Breast epithelium (tissue), 4 donors: ENCODE measurements around the gene SNAI3. TPM values are rescaled to one million over a fixed set of nuclear protein-coding genes. Genes with fewer than 3 reads are reported as not detected.

Experiments
- DNase-seq, 2 donors: peaks; one replicate each; pipeline ENCODE4 v3.0.0-alpha.2; 2019; ENCODE audit warnings: low spot score in 2 of 2
- H3K27ac ChIP-seq, 2 donors: fragments of 200-600 bp; sonication (generic) in 1 of 2; one replicate each; pipeline ENCODE4 v1.5.1; 2016 to 2019; ENCODE audit warnings: mild to moderate bottlenecking in 1 of 2
- H3K27me3 ChIP-seq, 2 donors: fragments of 200-600 bp; sonication (generic) in 1 of 2; one replicate each; pipeline versions ENCODE4 v1.5.1 to v1.6.0; 2017 to 2019; ENCODE audit warnings: control low read depth in 1 of 2, mild to moderate bottlenecking in 1 of 2
- H3K36me3 ChIP-seq: fragments of 200-600 bp; one replicate; pipeline ENCODE4 v1.5.1; 2019
- H3K4me1 ChIP-seq, 2 donors: fragments of 200-600 bp; sonication (generic); one replicate each; pipeline ENCODE4 v1.5.1; 2016 to 2019; ENCODE audit warnings: control low read depth in 1 of 2
- H3K4me3 ChIP-seq, 3 donors: fragments of 200-600 bp; sonication (generic); 1 replicate in 2 of 3; 2 replicates in 1 of 3; pipeline ENCODE4 v1.5.1; 2016 to 2019; ENCODE audit warnings: mild to moderate bottlenecking in 3 of 3, moderate library complexity in 2 of 3
- H3K9me3 ChIP-seq, 2 donors: fragments of 200-600 bp; sonication (generic) in 1 of 2; one replicate each; pipeline ENCODE4 v1.5.1; 2016 to 2019; ENCODE audit warnings: control low read depth in 1 of 2
- CTCF ChIP-seq, 3 donors: fragments of 450-650 bp; IDR thresholded peaks; one replicate each; pipeline ENCODE4 v1.5.1; 2016 to 2017; ENCODE audit warnings: antibody characterized with exemption in 3 of 3, mild to moderate bottlenecking in 3 of 3, moderate library complexity in 3 of 3
- POLR2A ChIP-seq: fragments of 450-650 bp; IDR thresholded peaks from one replicate; pipeline ENCODE4 v1.6.1; 2016; ENCODE audit warnings: antibody characterized with exemption, mild to moderate bottlenecking, moderate library complexity
- POLR2AphosphoS5 ChIP-seq, 3 donors: sonication (generic); formaldehyde crosslinking; IDR thresholded peaks; one replicate each; pipeline ENCODE4 v1.6.1; 2017; ENCODE audit warnings: antibody characterized with exemption in 3 of 3
- intact Hi-C: fragments of 100-400 bp; cut with DNase I; formaldehyde crosslinking; loops from one replicate; pipeline ENCODE4 v1.15.1; 2023; ENCODE audit warnings: low total_unique reads
- total RNA-seq, 3 donors: library from RNA; depleted of rRNA; stranded (reverse); fragments of >200 nt; gene quantifications; one replicate each; pipeline ENCODE4 v1.1.0, GENCODE V29; 2016

SNAI3 gene
- total RNA-seq, 3 donors from 2014 or later: 0.66 to 0.96 (median 0.73) TPM

GRCh38 chr16:88697116-88697830 is 11.0 kb upstream of the SNAI3 start:
- DNase-seq: no peak
- H3K4me3 ChIP-seq: no peak overlapping the region
- intact Hi-C loops: no loop called here
- H3K36me3 ChIP-seq: no peaks in the 10 kb centered on the region
- no peaks in the 10 kb centered on the region for H3K9me3 ChIP-seq
- no peaks in the 10 kb centered on the region for H3K27me3 ChIP-seq
- H3K27ac ChIP-seq: no peak overlapping the region
- TF ChIP-seq POLR2A (no peak), CTCF (IDR thresholded peaks at IDR 0.05) (no peak), POLR2AphosphoS5 (IDR thresholded peaks at IDR 0.05) (no peak)
- no peaks in the 10 kb centered on the region for H3K4me1 ChIP-seq

- H3K9me3 ChIP-seq: no peaks in the 10 kb centered on the region
- no peak for DNase-seq
- no peaks in the 10 kb centered on the region for H3K27me3 ChIP-seq
- H3K4me1 ChIP-seq: no peaks in the 10 kb centered on the region
- no peak for TF ChIP-seq POLR2AphosphoS5 (IDR thresholded peaks at IDR 0.05)
- no peak for TF ChIP-seq CTCF (IDR thresholded peaks at IDR 0.05)
- no peak for TF ChIP-seq POLR2A
- H3K27ac ChIP-seq: no peak overlapping the region
- H3K4me3 ChIP-seq: no peak overlapping the region
- intact Hi-C loops: no loop called here
- no peaks in the 10 kb centered on the region for H3K36me3 ChIP-seq
These were observed 10.1 kb upstream of the SNAI3 start for GRCh38 chr16:88696441-88696840.

GRCh38 chr16:88695753-88696152 is 9.4 kb upstream of the SNAI3 start:
- TF ChIP-seq POLR2AphosphoS5 (IDR thresholded peaks at IDR 0.05) (no peak), CTCF (IDR thresholded peaks at IDR 0.05) (no peak), POLR2A (no peak)
- Histone ChIP-seq H3K4me1 (no peaks in the 10 kb centered on the region), H3K4me3 (no peak overlapping the region), H3K27me3 (peaks cover 0 to 5% of the 10 kb centered on the region in 2 donors), H3K27ac (no peak overlapping the region), H3K36me3 (no peaks in the 10 kb centered on the region), H3K9me3 (no peaks in the 10 kb centered on the region)
- DNase-seq: no peak
- intact Hi-C loops: no loop called here

GRCh38 chr16:88695218-88695617 is 8.9 kb upstream of the SNAI3 start:
- no peaks in the 10 kb centered on the region for H3K4me1 ChIP-seq
- no peak for DNase-seq
- no peaks in the 10 kb centered on the region for H3K9me3 ChIP-seq
- no peak overlapping the region for H3K27ac ChIP-seq
- no peaks in the 10 kb centered on the region for H3K36me3 ChIP-seq
- intact Hi-C loops: no loop called here
- TF ChIP-seq CTCF (IDR thresholded peaks at IDR 0.05): no peak
- no peak for TF ChIP-seq POLR2A
- TF ChIP-seq POLR2AphosphoS5 (IDR thresholded peaks at IDR 0.05): no peak
- peaks cover 0 to 10% of the 10 kb centered on the region in 2 donors for H3K27me3 ChIP-seq
- H3K4me3 ChIP-seq: no peak overlapping the region

GRCh38 chr16:88694221-88695087 is 8.1 kb upstream of the SNAI3 start:
- Histone ChIP-seq H3K9me3 (no peaks in the 10 kb centered on the region), H3K4me3 (no peak overlapping the region), H3K36me3 (no peaks in the 10 kb centered on the region), H3K27me3 (peaks cover 0 to 13% of the 10 kb centered on the region in 2 donors), H3K27ac (no peak overlapping the region), H3K4me1 (no peaks in the 10 kb centered on the region)
- intact Hi-C loops: no loop called here
- no peak for DNase-seq
- TF ChIP-seq POLR2AphosphoS5 (IDR thresholded peaks at IDR 0.05) (no peak), POLR2A (no peak), CTCF (IDR thresholded peaks at IDR 0.05) (no peak)
